Esophagus muscularis mucosa (tissue), 4 donors: ENCODE measurements around the gene FAM32A. TPM values are rescaled to one million over a fixed set of nuclear protein-coding genes. Genes with fewer than 3 reads are reported as not detected.

Experiments used
- DNase-seq: peaks from one replicate; pipeline ENCODE4 v3.0.0-alpha.2; 2017; ENCODE audit errors: extremely low spot score
- H3K27ac ChIP-seq, 4 donors: fragments of 200-600 bp; sonication (generic); replicated peaks in 1 of 4; 1 replicate in 3 of 4; 2 replicates in 1 of 4; pipeline ENCODE4 v1.5.1; 2016 to 2019; ENCODE audit warnings: mild to moderate bottlenecking in 1 of 4
- H3K27me3 ChIP-seq, 4 donors: fragments of 200-600 bp; sonication (generic); one replicate each; pipeline versions ENCODE4 v1.5.1 to v1.6.0; 2016 to 2019
- H3K36me3 ChIP-seq, 4 donors: fragments of 200-600 bp; sonication (generic); one replicate each; pipeline ENCODE4 v1.5.1; 2016 to 2019
- H3K4me1 ChIP-seq, 4 donors: fragments of 200-600 bp; sonication (generic); one replicate each; pipeline ENCODE4 v1.5.1; 2016 to 2019
- H3K4me3 ChIP-seq, 4 donors: fragments of 200-600 bp; sonication (generic); 1 replicate in 2 of 4; 2 replicates in 2 of 4; pipeline ENCODE4 v1.5.1; 2016 to 2019; ENCODE audit warnings: mild to moderate bottlenecking in 4 of 4, moderate library complexity in 1 of 4
- H3K9me3 ChIP-seq, 4 donors: fragments of 200-600 bp; sonication (generic); 1 replicate in 3 of 4; 2 replicates in 1 of 4; pipeline ENCODE4 v1.5.1; 2016 to 2019
- CTCF ChIP-seq, 3 experiments: fragments of 200-600 bp in 2 of 3; fragments of 450-650 bp in 1 of 3; sonication (generic) in 2 of 3; IDR thresholded peaks; one replicate each; pipeline ENCODE4 v1.5.1; 2017 to 2019; ENCODE audit warnings: antibody characterized with exemption in 3 of 3, mild to moderate bottlenecking in 2 of 3, moderate library complexity in 1 of 3
- EP300 ChIP-seq: sonication (generic); formaldehyde crosslinking; IDR thresholded peaks from one replicate; pipeline ENCODE4 v1.6.1; 2017; ENCODE audit warnings: antibody characterized with exemption
- POLR2A ChIP-seq: fragments of 450-650 bp; IDR thresholded peaks from one replicate; pipeline ENCODE4 v1.6.1; 2017; ENCODE audit warnings: antibody characterized with exemption, moderate library complexity, mild to moderate bottlenecking, low read depth
- POLR2AphosphoS5 ChIP-seq, 2 donors: sonication (generic); formaldehyde crosslinking; IDR thresholded peaks; one replicate each; pipeline ENCODE4 v1.6.1; 2017; ENCODE audit warnings: antibody characterized with exemption in 2 of 2
- WGBS: methylation state at CpG from one replicate; pipeline ENCODE4 v1.1.5; 2018; 5-methylcytosine and 5-hydroxymethylcytosine counted together
- intact Hi-C: fragments of 100-400 bp; cut with DNase I; formaldehyde crosslinking; loops from one replicate; pipeline ENCODE4 v1.15.1; 2023
- total RNA-seq, 4 donors: library from RNA; depleted of rRNA; stranded (reverse); fragments of >200 nt; gene quantifications; one replicate each; pipeline versions ENCODE4 v1.1.0 to v1.2.1, GENCODE V29; 2016

Gene FAM32A
- total RNA-seq, 4 donors from 2014 or later = 83.5 to 104 (median 103) TPM

- no peak for DNase-seq
- Histone ChIP-seq H3K27me3 (no peaks in the 10 kb centered on the region), H3K36me3 (peaks cover 80 to 98% (median 90%) of the 10 kb centered on the region in 4 donors), H3K4me3 (no peak overlapping the region), H3K27ac (no peak overlapping the region), H3K9me3 (no peaks in the 10 kb centered on the region), H3K4me1 (peaks cover 9 to 15% (median 10%) of the 10 kb centered on the region in 4 donors)
- intact Hi-C loops = no loop called here
- TF ChIP-seq CTCF (IDR thresholded peaks at IDR 0.05) (no peak), POLR2A (no peak), EP300 (no peak), POLR2AphosphoS5 (IDR thresholded peaks at IDR 0.05) (no peak)
- 83% methylated on average over 12 of the region's 12 CpGs for WGBS
Observed at GRCh38 chr19:16207490-16208025, 22.3 kb downstream of the FAM32A start.

GRCh38 chr19:16208064-16208759, 23.0 kb downstream of the FAM32A start:
- H3K4me1 ChIP-seq = peaks cover 9 to 14% (median 10%) of the 10 kb centered on the region in 4 donors
- no peak overlapping the region for H3K4me3 ChIP-seq
- no peak for DNase-seq
- H3K27ac ChIP-seq = no peak overlapping the region
- H3K36me3 ChIP-seq = peaks cover 75 to 93% (median 85%) of the 10 kb centered on the region in 4 donors
- 85% methylated on average over 21 of the region's 21 CpGs for WGBS
- TF ChIP-seq POLR2A (no peak), CTCF (IDR thresholded peaks at IDR 0.05) (no peak), POLR2AphosphoS5 (IDR thresholded peaks at IDR 0.05) (no peak), EP300 (no peak)
- intact Hi-C loops = no loop called here
- no peaks in the 10 kb centered on the region for H3K27me3 ChIP-seq
- no peaks in the 10 kb centered on the region for H3K9me3 ChIP-seq

GRCh38 chr19:16208847-16209665, 23.8 kb downstream of the FAM32A start:
- peaks cover 68 to 92% (median 81%) of the 10 kb centered on the region in 4 donors for H3K36me3 ChIP-seq
- intact Hi-C loops = no loop called here
- WGBS = 88% methylated on average over 22 of the region's 29 CpGs

GRCh38 chr19:16210168-16210567, 25.0 kb downstream of the FAM32A start:
- Histone ChIP-seq H3K36me3 (peaks cover 61 to 90% (median 76%) of the 10 kb centered on the region in 4 donors), H3K4me1 (peaks cover 7 to 12% (median 8%) of the 10 kb centered on the region in 4 donors), H3K4me3 (no peak overlapping the region), H3K9me3 (no peaks in the 10 kb centered on the region), H3K27ac (no peak overlapping the region), H3K27me3 (no peaks in the 10 kb centered on the region)
- 84% methylated on average over 4 of the region's 4 CpGs for WGBS
- intact Hi-C loops = no loop called here
- no peak for DNase-seq
- no peak for TF ChIP-seq EP300

More at GRCh38 chr19:16208847-16209665, 23.8 kb downstream of the FAM32A start:
- DNase-seq = no peak
- H3K4me3 ChIP-seq = no peak overlapping the region
- H3K27ac ChIP-seq = no peak overlapping the region
- H3K9me3 ChIP-seq = no peaks in the 10 kb centered on the region
- TF ChIP-seq POLR2AphosphoS5 (IDR thresholded peaks at IDR 0.05) (no peak), POLR2A (no peak), CTCF (IDR thresholded peaks at IDR 0.05) (no peak), EP300 (no peak)
- peaks cover 9 to 14% (median 10%) of the 10 kb centered on the region in 4 donors for H3K4me1 ChIP-seq
- no peaks in the 10 kb centered on the region for H3K27me3 ChIP-seq

GRCh38 chr19:16213076-16213475, 27.9 kb downstream of the FAM32A start:
- H3K27me3 ChIP-seq = no peaks in the 10 kb centered on the region
- peaks cover 0 to 12% (median 7%) of the 10 kb centered on the region in 4 donors for H3K4me1 ChIP-seq
- H3K9me3 ChIP-seq = no peaks in the 10 kb centered on the region
- peaks cover 49 to 86% (median 73%) of the 10 kb centered on the region in 4 donors for H3K36me3 ChIP-seq
- H3K27ac ChIP-seq = no peak overlapping the region
- TF ChIP-seq POLR2AphosphoS5 (IDR thresholded peaks at IDR 0.05) (no peak), CTCF (IDR thresholded peaks at IDR 0.05) (no peak), POLR2A (no peak), EP300 (no peak)
- intact Hi-C loops = no loop called here
- no peak overlapping the region for H3K4me3 ChIP-seq
- DNase-seq = no peak
